Osteoblast (primary cell): Measurements from ENCODE around the gene ATP11B. TPM values are rescaled to one million over a fixed set of nuclear protein-coding genes. Genes with fewer than 3 reads are reported as not detected.
A peak's percentile ranks its signal among the peaks of the same experiment; 100 is the strongest.

Experiments
- DNase-seq: peaks from one replicate; pipeline ENCODE4 v3.0.0; 2011; ENCODE audit warnings: low spot score, mixed read lengths; ENCODE audit not compliant: insufficient read length; ENCODE audit errors: missing footprints
- H2AFZ ChIP-seq: 2 replicates; pipeline ENCODE4 v1.6.0; 2011; ENCODE audit warnings: mild to moderate bottlenecking, low read length
- H3K27ac ChIP-seq: 2 replicates; pipeline ENCODE4 v1.5.1; 2011; ENCODE audit warnings: mild to moderate bottlenecking, low read depth, low read length, moderate library complexity
- H3K27me3 ChIP-seq: 2 replicates; pipeline ENCODE4 v1.6.0; 2012; ENCODE audit warnings: mild to moderate bottlenecking, control low read depth, inconsistent platforms, low read length, moderate library complexity; ENCODE audit not compliant: insufficient read depth
- H3K36me3 ChIP-seq: 2 replicates; pipeline ENCODE4 v1.5.1; 2011; ENCODE audit warnings: mild to moderate bottlenecking, low read length, control low read depth, moderate library complexity; ENCODE audit not compliant: insufficient read depth
- H3K4me1 ChIP-seq: 2 replicates; pipeline ENCODE4 v1.5.1; 2011; ENCODE audit warnings: mild to moderate bottlenecking, low read length, control low read depth, moderate library complexity; ENCODE audit not compliant: insufficient read depth
- H3K4me2 ChIP-seq: 2 replicates; pipeline ENCODE4 v1.6.0; 2011; ENCODE audit warnings: mild to moderate bottlenecking, low read length; ENCODE audit not compliant: insufficient read depth
- H3K4me3 ChIP-seq: fragments of 200-600 bp; sonication (generic); 3 replicates; pipeline ENCODE4 v1.5.1; 2012; ENCODE audit warnings: mild to moderate bottlenecking, low read length, inconsistent platforms; ENCODE audit not compliant: insufficient read depth
- H3K79me2 ChIP-seq: 2 replicates; pipeline ENCODE4 v1.6.0; 2012; ENCODE audit warnings: mild to moderate bottlenecking, low read length, control low read depth, inconsistent platforms; ENCODE audit not compliant: insufficient read depth
- H3K9me3 ChIP-seq: 2 replicates; pipeline ENCODE4 v1.5.1; 2011; ENCODE audit warnings: low read depth, low read length, control low read depth
- H4K20me1 ChIP-seq: 2 replicates; pipeline ENCODE4 v1.6.0; 2012; ENCODE audit warnings: mild to moderate bottlenecking, low read length, control low read depth; ENCODE audit not compliant: insufficient read depth
- total RNA-seq: library from RNA; depleted of rRNA; stranded (reverse); fragments of >200 nt; gene quantifications from 2 replicates; pipeline ENCODE4 v1.2.3, GENCODE V29; 2012
- TF ChIP-seq, protein P1 (sequence below): IDR thresholded peaks from 2 replicates; pipeline ENCODE4 v1.5.1; 2011; ENCODE audit warnings: mild to moderate bottlenecking, low read depth, low read length, moderate library complexity; ENCODE audit errors: extremely low read depth

The ATP11B gene
- total RNA-seq, 1 donor = 71.3 TPM

GRCh38 chr3:182949688-182950087 is 156.4 kb downstream of the ATP11B start:
- Histone ChIP-seq H3K36me3 (peaks cover 15% of the 10 kb centered on the region), H2AFZ (no peak overlapping the region), H4K20me1 (no peaks in the 10 kb centered on the region), H3K4me2 (no peak overlapping the region), H3K79me2 (no peaks in the 10 kb centered on the region), H3K27ac (no peak overlapping the region), H3K4me3 (no peak overlapping the region), H3K9me3 (no peaks in the 10 kb centered on the region), H3K4me1 (no peaks in the 10 kb centered on the region), H3K27me3 (no peaks in the 10 kb centered on the region)
- DNase-seq = no peak
- TF ChIP-seq, protein P1, sequence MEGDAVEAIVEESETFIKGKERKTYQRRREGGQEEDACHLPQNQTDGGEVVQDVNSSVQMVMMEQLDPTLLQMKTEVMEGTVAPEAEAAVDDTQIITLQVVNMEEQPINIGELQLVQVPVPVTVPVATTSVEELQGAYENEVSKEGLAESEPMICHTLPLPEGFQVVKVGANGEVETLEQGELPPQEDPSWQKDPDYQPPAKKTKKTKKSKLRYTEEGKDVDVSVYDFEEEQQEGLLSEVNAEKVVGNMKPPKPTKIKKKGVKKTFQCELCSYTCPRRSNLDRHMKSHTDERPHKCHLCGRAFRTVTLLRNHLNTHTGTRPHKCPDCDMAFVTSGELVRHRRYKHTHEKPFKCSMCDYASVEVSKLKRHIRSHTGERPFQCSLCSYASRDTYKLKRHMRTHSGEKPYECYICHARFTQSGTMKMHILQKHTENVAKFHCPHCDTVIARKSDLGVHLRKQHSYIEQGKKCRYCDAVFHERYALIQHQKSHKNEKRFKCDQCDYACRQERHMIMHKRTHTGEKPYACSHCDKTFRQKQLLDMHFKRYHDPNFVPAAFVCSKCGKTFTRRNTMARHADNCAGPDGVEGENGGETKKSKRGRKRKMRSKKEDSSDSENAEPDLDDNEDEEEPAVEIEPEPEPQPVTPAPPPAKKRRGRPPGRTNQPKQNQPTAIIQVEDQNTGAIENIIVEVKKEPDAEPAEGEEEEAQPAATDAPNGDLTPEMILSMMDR = no peak

DNA sequence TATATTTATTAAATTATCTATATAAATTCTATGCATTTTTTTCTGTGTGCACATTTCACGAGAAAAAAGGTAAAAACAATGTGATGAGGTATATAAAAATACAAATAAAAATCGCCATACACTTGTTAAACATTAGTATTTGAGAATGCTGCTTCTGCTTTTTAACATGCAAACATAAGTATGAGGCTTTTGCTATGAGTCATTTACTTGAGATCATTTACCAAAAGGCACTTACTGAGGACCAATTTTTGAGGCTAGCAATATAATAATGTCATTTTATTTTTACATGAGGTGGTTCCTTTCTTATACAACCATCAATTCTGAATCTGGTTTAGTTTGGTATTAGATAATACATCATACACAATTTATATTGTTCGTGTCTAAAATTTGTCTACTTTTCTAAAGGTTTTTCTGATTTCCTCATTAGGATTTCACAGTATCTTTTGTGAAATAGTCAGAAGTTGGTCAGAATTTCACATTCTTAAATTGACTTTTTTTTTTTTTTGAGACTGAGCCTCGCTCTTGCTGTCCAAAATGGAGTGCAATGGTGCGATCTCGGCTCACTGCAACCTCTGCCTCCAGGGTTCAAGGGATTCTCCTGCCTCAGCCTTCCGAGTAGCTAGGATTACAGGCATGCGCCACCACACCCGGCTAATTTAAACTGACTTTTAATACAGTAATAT is 161.4 kb downstream of the ATP11B start:
- Histone ChIP-seq H3K27ac (no peak overlapping the region), H3K27me3 (no peaks in the 10 kb centered on the region), H3K4me2 (no peak overlapping the region), H3K9me3 (no peaks in the 10 kb centered on the region), H4K20me1 (no peaks in the 10 kb centered on the region), H2AFZ (no peak overlapping the region), H3K4me3 (no peak overlapping the region), H3K79me2 (peaks cover under 1% of the 10 kb centered on the region), H3K4me1 (no peaks in the 10 kb centered on the region), H3K36me3 (peaks cover 9% of the 10 kb centered on the region)
- TF ChIP-seq, protein P1 = no peak
- DNase-seq = peak; percentile 37

- Histone ChIP-seq H3K9me3 (no peaks in the 10 kb centered on the region), H2AFZ (no peak overlapping the region), H3K4me2 (no peak overlapping the region), H4K20me1 (no peaks in the 10 kb centered on the region), H3K4me3 (no peak overlapping the region), H3K36me3 (peaks cover 9% of the 10 kb centered on the region), H3K4me1 (no peaks in the 10 kb centered on the region), H3K79me2 (peaks cover 4% of the 10 kb centered on the region), H3K27me3 (no peaks in the 10 kb centered on the region), H3K27ac (no peak overlapping the region)
- TF ChIP-seq, protein P1 = no peak
- no peak for DNase-seq
These were observed 163.9 kb downstream of the ATP11B start for GRCh38 chr3:182957226-182957625.

GRCh38 chr3:182957676-182958266 is 164.5 kb downstream of the ATP11B start:
- peaks cover 4% of the 10 kb centered on the region for H3K79me2 ChIP-seq
- H3K4me3 ChIP-seq = no peak overlapping the region
- H3K36me3 ChIP-seq = peaks cover 9% of the 10 kb centered on the region
- H2AFZ ChIP-seq = no peak overlapping the region
- H3K4me2 ChIP-seq = no peak overlapping the region
- H3K9me3 ChIP-seq = no peaks in the 10 kb centered on the region
- H3K4me1 ChIP-seq = no peaks in the 10 kb centered on the region
- H4K20me1 ChIP-seq = no peaks in the 10 kb centered on the region
- no peak for DNase-seq
- no peaks in the 10 kb centered on the region for H3K27me3 ChIP-seq
- TF ChIP-seq, protein P1 = no peak
- H3K27ac ChIP-seq = no peak overlapping the region
